GM18870 (cell line): ENCODE results near the gene SLC4A2.
"Not testable (repeated sequence)": the region's sequence is repeated elsewhere in the genome, so short reads cannot be mapped to it uniquely, and the experiment has no call there.

Experiments used
- ATAC-seq: cut with Tn5 transposase; IDR thresholded peaks from one replicate; pipeline ENCODE4 v1.9.1; 2021; ENCODE audit warnings: moderate library complexity; ENCODE audit not compliant: unreplicated experiment

The SLC4A2 gene, protein sequence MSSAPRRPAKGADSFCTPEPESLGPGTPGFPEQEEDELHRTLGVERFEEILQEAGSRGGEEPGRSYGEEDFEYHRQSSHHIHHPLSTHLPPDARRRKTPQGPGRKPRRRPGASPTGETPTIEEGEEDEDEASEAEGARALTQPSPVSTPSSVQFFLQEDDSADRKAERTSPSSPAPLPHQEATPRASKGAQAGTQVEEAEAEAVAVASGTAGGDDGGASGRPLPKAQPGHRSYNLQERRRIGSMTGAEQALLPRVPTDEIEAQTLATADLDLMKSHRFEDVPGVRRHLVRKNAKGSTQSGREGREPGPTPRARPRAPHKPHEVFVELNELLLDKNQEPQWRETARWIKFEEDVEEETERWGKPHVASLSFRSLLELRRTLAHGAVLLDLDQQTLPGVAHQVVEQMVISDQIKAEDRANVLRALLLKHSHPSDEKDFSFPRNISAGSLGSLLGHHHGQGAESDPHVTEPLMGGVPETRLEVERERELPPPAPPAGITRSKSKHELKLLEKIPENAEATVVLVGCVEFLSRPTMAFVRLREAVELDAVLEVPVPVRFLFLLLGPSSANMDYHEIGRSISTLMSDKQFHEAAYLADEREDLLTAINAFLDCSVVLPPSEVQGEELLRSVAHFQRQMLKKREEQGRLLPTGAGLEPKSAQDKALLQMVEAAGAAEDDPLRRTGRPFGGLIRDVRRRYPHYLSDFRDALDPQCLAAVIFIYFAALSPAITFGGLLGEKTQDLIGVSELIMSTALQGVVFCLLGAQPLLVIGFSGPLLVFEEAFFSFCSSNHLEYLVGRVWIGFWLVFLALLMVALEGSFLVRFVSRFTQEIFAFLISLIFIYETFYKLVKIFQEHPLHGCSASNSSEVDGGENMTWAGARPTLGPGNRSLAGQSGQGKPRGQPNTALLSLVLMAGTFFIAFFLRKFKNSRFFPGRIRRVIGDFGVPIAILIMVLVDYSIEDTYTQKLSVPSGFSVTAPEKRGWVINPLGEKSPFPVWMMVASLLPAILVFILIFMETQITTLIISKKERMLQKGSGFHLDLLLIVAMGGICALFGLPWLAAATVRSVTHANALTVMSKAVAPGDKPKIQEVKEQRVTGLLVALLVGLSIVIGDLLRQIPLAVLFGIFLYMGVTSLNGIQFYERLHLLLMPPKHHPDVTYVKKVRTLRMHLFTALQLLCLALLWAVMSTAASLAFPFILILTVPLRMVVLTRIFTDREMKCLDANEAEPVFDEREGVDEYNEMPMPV

GRCh38 chr7:151059367-151060112 lies at the start of gene SLC4A2:
Gene SLC4A2 (plus strand): TSS chr7:151059589. CDS start chr7:151061988, 2,399 bp downstream.
- ATAC-seq, result no peak

DNA sequence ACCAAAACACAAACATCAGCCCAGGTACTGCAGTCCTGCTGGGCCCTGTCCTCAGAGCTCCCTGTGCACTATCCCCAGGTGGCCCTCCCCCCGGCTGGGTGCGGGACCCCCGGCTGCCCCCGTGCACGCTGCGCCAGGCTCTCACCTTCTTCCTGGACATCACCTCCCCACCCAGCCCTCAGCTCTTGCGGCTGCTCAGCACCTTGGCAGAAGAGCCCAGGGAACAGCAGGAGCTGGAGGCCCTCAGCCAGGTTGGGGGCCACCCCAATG lies 49.4 kb upstream of the SLC4A2 start:
- no peak for ATAC-seq

DNA sequence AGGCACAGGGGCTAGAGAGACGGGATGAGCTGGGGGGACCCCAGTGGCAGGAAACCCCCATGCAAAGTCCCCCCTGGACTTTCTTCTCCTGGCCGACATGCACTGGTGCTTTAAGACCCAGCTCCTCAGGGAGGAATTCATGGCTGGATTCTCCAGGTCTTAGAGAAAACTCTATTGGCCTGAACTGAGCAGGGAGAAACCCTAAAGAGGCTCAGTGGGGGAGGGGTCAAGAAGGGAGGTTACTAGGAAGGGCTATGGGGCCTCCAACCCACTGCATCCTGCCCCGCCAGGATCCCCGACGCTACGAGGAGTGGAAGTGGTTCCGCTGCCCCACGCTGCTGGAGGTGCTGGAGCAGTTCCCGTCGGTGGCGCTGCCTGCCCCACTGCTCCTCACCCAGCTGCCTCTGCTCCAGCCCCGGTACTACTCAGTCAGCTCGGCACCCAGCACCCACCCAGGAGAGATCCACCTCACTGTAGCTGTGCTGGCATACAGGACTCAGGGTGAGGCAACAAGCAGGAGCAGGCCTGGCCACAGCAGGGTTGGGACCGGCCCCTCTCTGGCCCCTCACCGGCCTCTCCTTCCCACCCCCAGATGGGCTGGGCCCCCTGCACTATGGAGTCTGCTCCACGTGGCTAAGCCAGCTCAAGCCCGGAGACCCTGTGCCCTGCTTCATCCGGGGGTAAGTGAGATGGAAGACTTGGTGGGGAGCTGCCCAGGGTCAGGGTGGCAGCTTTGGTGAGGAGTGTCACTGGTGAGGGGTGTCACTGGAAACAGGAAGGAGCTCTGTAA lies 48.9 kb upstream of the SLC4A2 start:
- ATAC-seq, result no peak

GRCh38 chr7:151011097-151011409 lies 48.3 kb upstream of the SLC4A2 start:
- ATAC-seq, result no peak

DNA sequence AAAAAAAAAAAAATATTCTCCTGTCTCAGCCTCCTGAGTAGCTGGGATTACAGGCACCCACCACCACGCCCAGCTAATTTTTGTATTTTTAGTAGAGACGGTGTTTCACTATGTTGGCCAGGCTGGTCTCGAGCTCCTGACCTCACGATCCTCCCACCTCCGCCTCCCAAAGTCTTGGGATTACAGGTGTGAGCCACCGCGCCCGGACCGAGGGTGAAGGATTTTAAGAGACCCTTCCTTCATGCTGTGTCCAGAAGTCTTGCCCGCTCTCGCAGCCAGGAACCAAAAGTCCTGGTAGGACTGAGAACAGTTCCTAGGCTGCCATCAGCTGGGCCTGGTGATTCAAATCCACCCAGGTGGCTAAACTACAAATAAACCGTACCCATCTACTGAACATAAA lies 47.8 kb upstream of the SLC4A2 start:
- not testable (repeated sequence) for ATAC-seq

- no peak for ATAC-seq
These were observed 47.2 kb upstream of the SLC4A2 start for GRCh38 chr7:151012031-151012692.

- ATAC-seq, result no peak
These were observed 46.5 kb upstream of the SLC4A2 start for GRCh38 chr7:151012911-151013347.

DNA sequence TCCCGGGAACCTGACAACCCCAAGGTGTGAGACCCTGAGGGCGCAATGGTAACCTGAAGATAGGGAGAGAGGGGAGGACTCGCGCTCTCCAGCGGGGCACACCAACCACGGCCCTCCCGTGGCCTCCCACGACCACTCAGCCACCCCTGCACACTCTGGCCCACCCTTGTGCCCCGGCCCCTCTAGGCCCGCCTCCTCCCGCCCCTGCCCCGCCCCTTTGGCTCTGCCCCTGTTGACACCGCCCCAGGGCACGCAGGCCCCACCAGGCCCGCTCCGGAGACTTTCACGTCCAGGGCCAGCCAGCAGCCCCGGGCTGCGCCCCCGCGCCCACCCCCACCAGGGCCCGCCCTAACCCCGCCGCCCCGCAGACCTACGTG lies 46.0 kb upstream of the SLC4A2 start:
- ATAC-seq, result no peak

- no peak for ATAC-seq
These were observed 45.5 kb upstream of the SLC4A2 start for GRCh38 chr7:151013733-151014497.

DNA sequence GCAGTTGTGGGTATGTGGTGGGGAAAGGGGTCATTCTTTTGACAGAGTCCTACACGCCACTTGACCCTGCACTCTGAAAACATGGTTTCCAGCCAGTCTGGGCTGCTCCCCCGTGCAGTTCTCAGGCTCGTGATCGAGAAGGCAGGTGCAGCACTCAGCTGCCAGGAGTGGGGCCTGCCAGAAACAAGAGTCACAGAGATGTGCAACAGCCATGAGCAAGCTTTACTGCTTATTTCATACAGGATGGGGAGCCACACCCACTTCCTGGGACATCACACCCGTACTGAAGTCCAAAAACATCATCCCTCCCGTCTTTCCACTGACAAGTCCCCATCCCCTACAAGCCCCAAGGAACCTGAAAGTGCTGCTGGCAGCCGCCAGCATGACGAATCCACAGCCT lies 44.4 kb upstream of the SLC4A2 start:
- ATAC-seq, result no peak

DNA sequence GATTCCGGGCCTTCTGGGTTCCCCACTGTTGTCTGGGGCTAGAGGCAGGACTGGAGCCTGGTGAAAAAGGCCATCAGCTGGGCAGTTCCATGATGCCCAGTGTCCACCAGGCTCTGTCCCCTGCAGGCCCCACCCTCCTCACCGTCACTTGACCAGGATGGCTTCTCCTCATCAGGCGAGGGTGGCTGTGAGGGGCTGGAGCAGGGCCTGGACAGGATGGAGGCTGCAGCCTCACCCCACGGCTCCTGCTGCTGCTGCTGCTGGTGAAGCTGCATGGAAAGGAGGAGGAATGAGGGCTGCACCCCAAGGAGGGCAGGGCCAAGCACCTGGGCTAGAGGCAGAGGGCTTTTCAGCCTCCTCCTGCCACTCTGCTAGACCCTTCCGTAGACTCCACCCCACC lies 43.4 kb upstream of the SLC4A2 start:
- ATAC-seq, result no peak

DNA sequence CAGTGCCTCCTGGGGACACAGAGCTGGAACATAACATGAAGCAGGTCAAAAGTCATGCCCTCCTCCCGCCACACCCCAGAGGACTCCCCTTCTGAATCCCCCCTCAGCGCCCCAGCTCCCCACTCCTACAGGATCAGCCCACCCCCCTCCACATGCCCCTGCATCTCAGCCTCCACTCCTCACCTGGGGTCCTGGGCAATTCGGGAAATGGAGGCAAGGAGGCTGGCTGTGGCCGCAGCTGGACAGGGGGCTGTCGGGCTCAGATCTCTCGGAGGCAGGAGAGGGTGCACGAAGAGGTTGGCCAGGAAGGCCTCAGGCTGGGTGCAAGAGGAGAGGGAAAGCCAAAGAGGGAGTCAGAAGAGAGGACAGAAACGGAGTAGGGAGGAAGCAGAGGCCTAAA lies 42.9 kb upstream of the SLC4A2 start:
- ATAC-seq, result no peak

- no peak for ATAC-seq
These were observed 42.4 kb upstream of the SLC4A2 start for GRCh38 chr7:151016942-151017341.

- no peak for ATAC-seq
These were observed 41.9 kb upstream of the SLC4A2 start for GRCh38 chr7:151017370-151017952.

- ATAC-seq, result no peak
These were observed 41.4 kb upstream of the SLC4A2 start for GRCh38 chr7:151017953-151018420.

- ATAC-seq, result no peak
These were observed 40.8 kb upstream of the SLC4A2 start for GRCh38 chr7:151018421-151019129.

GRCh38 chr7:151019130-151019447 lies 40.3 kb upstream of the SLC4A2 start:
- no peak for ATAC-seq

- no peak for ATAC-seq
These were observed 39.2 kb upstream of the SLC4A2 start for GRCh38 chr7:151020231-151020630.
